SK-N-SH treated with all-trans-retinoic acid at 6 μM for 48 hours (cell line): ENCODE results near the gene CRYGB.

ENCODE experiments used
- ATAC-seq: fragments of 200-7000 bp; cut with Tn5 transposase; 3 replicates; pipeline ENCODE4 v1.9.1; 2020; ENCODE audit warnings: mild to moderate bottlenecking, moderate library complexity
- ARNTL ChIP-seq: fragments of 450-650 bp; formaldehyde crosslinking; IDR thresholded peaks from 2 replicates; pipeline ENCODE4 v1.5.0; 2020; ENCODE audit warnings: low read depth, mild to moderate bottlenecking, moderate library complexity, borderline replicate concordance
- BACH2 ChIP-seq: fragments of 250-450 bp; sonication (Bioruptor Pico); IDR thresholded peaks from 2 replicates; pipeline ENCODE4 v1.9.0; 2021; ENCODE audit warnings: mild to moderate bottlenecking, borderline replicate concordance
- CSRNP3 ChIP-seq: fragments of 250-450 bp; sonication (Bioruptor Pico); IDR thresholded peaks from 2 replicates; pipeline ENCODE4 v1.5.1; 2021; ENCODE audit warnings: mild to moderate bottlenecking, moderate library complexity
- ESRRG ChIP-seq: fragments of 250-450 bp; sonication (Bioruptor Pico); IDR thresholded peaks from 2 replicates; pipeline ENCODE4 v1.6.1; 2021; ENCODE audit warnings: mild to moderate bottlenecking
- GLIS3 ChIP-seq: fragments of 250-450 bp; sonication (Bioruptor Pico); IDR thresholded peaks from 2 replicates; pipeline ENCODE4 v1.5.0; 2020; ENCODE audit warnings: mild to moderate bottlenecking, moderate library complexity
- ISL1 ChIP-seq: fragments of 250-450 bp; sonication (Bioruptor Pico); IDR thresholded peaks from 2 replicates; pipeline ENCODE4 v2.1.2; 2022; ENCODE audit warnings: mild to moderate bottlenecking, moderate library complexity
- OSR1 ChIP-seq: fragments of 250-450 bp; sonication (Bioruptor Pico); IDR thresholded peaks from 2 replicates; pipeline ENCODE4 v1.8.0; 2022; ENCODE audit warnings: moderate library complexity, mild to moderate bottlenecking, inconsistent platforms
- PPARA ChIP-seq: fragments of 250-450 bp; sonication (Bioruptor Pico); IDR thresholded peaks from 2 replicates; pipeline ENCODE4 v1.5.0; 2020; ENCODE audit warnings: mild to moderate bottlenecking, borderline replicate concordance
- RARB ChIP-seq: fragments of 250-450 bp; sonication (Bioruptor Pico); IDR thresholded peaks from 2 replicates; pipeline ENCODE4 v1.8.0; 2021; ENCODE audit warnings: mild to moderate bottlenecking, moderate library complexity
- SNAI2 ChIP-seq: fragments of 250-450 bp; sonication (Bioruptor Pico); IDR thresholded peaks from 2 replicates; pipeline ENCODE4 v1.5.0; 2020; ENCODE audit warnings: mild to moderate bottlenecking, moderate library complexity
- TCF4 ChIP-seq: fragments of 250-450 bp; sonication (Bioruptor Pico); IDR thresholded peaks from 2 replicates; pipeline ENCODE4 v1.8.0; 2021; ENCODE audit warnings: mild to moderate bottlenecking, moderate library complexity, borderline replicate concordance
- TOX ChIP-seq: fragments of 250-450 bp; sonication (Bioruptor Pico); IDR thresholded peaks from 2 replicates; pipeline ENCODE4 v1.8.0; 2021; ENCODE audit warnings: mild to moderate bottlenecking, moderate library complexity, borderline replicate concordance
- TSHZ2 ChIP-seq: fragments of 250-450 bp; sonication (Bioruptor Pico); IDR thresholded peaks from 2 replicates; pipeline ENCODE4 v1.5.0; 2020; ENCODE audit warnings: mild to moderate bottlenecking, moderate library complexity
- ZC3H10 ChIP-seq: fragments of 250-450 bp; sonication (Bioruptor Pico); IDR thresholded peaks from 2 replicates; pipeline ENCODE4 v1.5.1; 2021; ENCODE audit warnings: mild to moderate bottlenecking, moderate library complexity
- ZFP3 ChIP-seq: fragments of 250-450 bp; sonication (Bioruptor Pico); IDR thresholded peaks from 2 replicates; pipeline ENCODE4 v1.5.0; 2020; ENCODE audit warnings: mild to moderate bottlenecking, moderate library complexity
- ZFP30 ChIP-seq: fragments of 450-650 bp; formaldehyde crosslinking; IDR thresholded peaks from 2 replicates; pipeline ENCODE4 v1.5.0; 2022; ENCODE audit warnings: mild to moderate bottlenecking, moderate library complexity
- ZNF70 ChIP-seq: fragments of 450-650 bp; formaldehyde crosslinking; IDR thresholded peaks from 2 replicates; pipeline ENCODE4 v1.5.0; 2020; ENCODE audit warnings: mild to moderate bottlenecking, moderate library complexity
- ZNF8 ChIP-seq: fragments of 450-650 bp; formaldehyde crosslinking; IDR thresholded peaks from 2 replicates; pipeline ENCODE4 v1.5.0; 2020; ENCODE audit warnings: mild to moderate bottlenecking, moderate library complexity
- TF ChIP-seq, protein P1 (sequence below): fragments of 250-450 bp; sonication (Bioruptor Pico); IDR thresholded peaks from 2 replicates; pipeline ENCODE4 v1.8.0; 2021; ENCODE audit warnings: low read depth, mild to moderate bottlenecking, moderate library complexity, borderline replicate concordance
- TF ChIP-seq, protein P2 (sequence below): fragments of 250-450 bp; sonication (Bioruptor Pico); IDR thresholded peaks from 2 replicates; pipeline ENCODE4 v1.8.0; 2020; ENCODE audit warnings: mild to moderate bottlenecking, moderate library complexity, borderline replicate concordance
- TF ChIP-seq, protein P3 (sequence below): fragments of 250-450 bp; sonication (Bioruptor Pico); IDR thresholded peaks from 2 replicates; pipeline ENCODE4 v1.5.1; 2020; ENCODE audit warnings: low read depth, mild to moderate bottlenecking, moderate library complexity

The CRYGB gene

GRCh38 chr2:208148803-208149202 is 2.8 kb upstream of the CRYGB start:
- no peak for ATAC-seq
- no peak for TF ChIP-seq PPARA
- TF ChIP-seq, protein P1, sequence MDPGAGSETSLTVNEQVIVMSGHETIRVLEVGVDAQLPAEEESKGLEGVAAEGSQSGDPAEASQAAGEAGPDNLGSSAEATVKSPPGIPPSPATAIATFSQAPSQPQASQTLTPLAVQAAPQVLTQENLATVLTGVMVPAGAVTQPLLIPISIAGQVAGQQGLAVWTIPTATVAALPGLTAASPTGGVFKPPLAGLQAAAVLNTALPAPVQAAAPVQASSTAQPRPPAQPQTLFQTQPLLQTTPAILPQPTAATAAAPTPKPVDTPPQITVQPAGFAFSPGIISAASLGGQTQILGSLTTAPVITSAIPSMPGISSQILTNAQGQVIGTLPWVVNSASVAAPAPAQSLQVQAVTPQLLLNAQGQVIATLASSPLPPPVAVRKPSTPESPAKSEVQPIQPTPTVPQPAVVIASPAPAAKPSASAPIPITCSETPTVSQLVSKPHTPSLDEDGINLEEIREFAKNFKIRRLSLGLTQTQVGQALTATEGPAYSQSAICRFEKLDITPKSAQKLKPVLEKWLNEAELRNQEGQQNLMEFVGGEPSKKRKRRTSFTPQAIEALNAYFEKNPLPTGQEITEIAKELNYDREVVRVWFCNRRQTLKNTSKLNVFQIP (CRISPR knock-in tag) = no peak
- no peak for TF ChIP-seq ZFP3 (CRISPR knock-in tag)
- no peak for TF ChIP-seq ZC3H10 (CRISPR knock-in tag)
- TF ChIP-seq ZNF70 (CRISPR knock-in tag) = no peak
- no peak for TF ChIP-seq ESRRG
- no peak for TF ChIP-seq ZNF8
- TF ChIP-seq BACH2 (CRISPR knock-in tag) = no peak
- no peak for TF ChIP-seq TSHZ2 (CRISPR knock-in tag)

DNA sequence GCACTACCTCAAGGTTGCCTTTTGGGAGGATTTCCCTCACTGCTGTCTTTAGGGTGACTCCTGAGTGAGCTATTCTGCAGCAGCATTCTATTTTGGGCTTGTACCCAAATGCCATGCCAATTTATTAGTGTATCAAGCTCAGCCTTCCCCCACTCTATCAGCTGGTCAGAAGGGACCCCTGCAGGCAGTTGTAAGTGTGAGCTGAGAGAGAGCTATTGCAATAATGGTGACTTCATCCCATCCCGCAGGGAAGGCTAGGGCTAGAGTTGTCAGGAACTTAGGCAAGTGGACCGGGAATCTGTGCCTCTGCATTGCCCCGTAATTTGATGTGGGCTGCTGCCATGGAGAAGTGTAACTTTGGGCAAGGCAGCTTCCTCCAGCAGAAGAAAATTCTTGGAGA is 1.8 kb upstream of the CRYGB start:
- TF ChIP-seq ZC3H10 (CRISPR knock-in tag) (no peak), ZFP3 (CRISPR knock-in tag) (no peak), TSHZ2 (CRISPR knock-in tag) (no peak), ZNF70 (CRISPR knock-in tag) (no peak), ARNTL (CRISPR knock-in tag) (no peak), ISL1 (CRISPR knock-in tag) (no peak), TCF4 (CRISPR knock-in tag) (no peak), TOX (CRISPR knock-in tag) (no peak)
- TF ChIP-seq, protein P1 (CRISPR knock-in tag) = no peak
- TF ChIP-seq, protein P2, sequence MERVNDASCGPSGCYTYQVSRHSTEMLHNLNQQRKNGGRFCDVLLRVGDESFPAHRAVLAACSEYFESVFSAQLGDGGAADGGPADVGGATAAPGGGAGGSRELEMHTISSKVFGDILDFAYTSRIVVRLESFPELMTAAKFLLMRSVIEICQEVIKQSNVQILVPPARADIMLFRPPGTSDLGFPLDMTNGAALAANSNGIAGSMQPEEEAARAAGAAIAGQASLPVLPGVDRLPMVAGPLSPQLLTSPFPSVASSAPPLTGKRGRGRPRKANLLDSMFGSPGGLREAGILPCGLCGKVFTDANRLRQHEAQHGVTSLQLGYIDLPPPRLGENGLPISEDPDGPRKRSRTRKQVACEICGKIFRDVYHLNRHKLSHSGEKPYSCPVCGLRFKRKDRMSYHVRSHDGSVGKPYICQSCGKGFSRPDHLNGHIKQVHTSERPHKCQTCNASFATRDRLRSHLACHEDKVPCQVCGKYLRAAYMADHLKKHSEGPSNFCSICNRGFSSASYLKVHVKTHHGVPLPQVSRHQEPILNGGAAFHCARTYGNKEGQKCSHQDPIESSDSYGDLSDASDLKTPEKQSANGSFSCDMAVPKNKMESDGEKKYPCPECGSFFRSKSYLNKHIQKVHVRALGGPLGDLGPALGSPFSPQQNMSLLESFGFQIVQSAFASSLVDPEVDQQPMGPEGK (CRISPR knock-in tag) = no peak
- ATAC-seq = no peak

DNA sequence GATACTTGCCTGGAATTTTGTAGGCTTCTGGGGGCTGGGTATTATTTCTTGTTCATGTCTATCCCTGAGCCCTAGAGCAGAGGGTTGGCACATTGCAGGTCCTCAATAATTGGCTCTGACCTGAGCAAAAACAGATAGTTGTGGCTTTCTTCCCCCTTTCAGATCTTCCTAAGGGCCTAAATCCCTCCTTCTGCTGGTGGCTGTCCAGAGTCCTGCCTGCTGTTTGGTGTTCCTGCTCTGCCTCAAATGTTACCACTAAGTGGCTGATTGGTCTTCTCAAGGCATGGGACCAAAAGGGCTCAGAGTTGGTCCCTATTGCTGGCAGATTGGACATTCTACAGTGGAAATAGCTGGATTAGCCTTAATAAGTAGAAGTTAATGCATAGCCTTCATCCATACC is 1.1 kb upstream of the CRYGB start:
- no peak for ATAC-seq
- TF ChIP-seq GLIS3 (CRISPR knock-in tag) (no peak), ESRRG (no peak), ARNTL (CRISPR knock-in tag) (no peak), ZC3H10 (CRISPR knock-in tag) (no peak), SNAI2 (CRISPR knock-in tag) (no peak), RARB (CRISPR knock-in tag) (no peak), TSHZ2 (CRISPR knock-in tag) (no peak), CSRNP3 (no peak), ISL1 (CRISPR knock-in tag) (no peak), ZFP30 (no peak), ZNF70 (CRISPR knock-in tag) (no peak), OSR1 (CRISPR knock-in tag) (no peak), ZFP3 (CRISPR knock-in tag) (no peak)
- TF ChIP-seq, protein P3, sequence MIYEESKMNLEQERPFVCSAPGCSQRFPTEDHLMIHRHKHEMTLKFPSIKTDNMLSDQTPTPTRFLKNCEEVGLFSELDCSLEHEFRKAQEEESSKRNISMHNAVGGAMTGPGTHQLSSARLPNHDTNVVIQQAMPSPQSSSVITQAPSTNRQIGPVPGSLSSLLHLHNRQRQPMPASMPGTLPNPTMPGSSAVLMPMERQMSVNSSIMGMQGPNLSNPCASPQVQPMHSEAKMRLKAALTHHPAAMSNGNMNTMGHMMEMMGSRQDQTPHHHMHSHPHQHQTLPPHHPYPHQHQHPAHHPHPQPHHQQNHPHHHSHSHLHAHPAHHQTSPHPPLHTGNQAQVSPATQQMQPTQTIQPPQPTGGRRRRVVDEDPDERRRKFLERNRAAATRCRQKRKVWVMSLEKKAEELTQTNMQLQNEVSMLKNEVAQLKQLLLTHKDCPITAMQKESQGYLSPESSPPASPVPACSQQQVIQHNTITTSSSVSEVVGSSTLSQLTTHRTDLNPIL (CRISPR knock-in tag) = no peak
